ENCODE measurements around the gene HNRNPLL.

- TF ChIP-seq CTCF (IDR thresholded peaks at IDR 0.05) = no peak
- no peak for TF ChIP-seq POLR2AphosphoS5 (IDR thresholded peaks at IDR 0.05)
- TF ChIP-seq POLR2A (IDR thresholded peaks at IDR 0.05) = no peak
- TF ChIP-seq EP300 (IDR thresholded peaks at IDR 0.05) = no peak
Observed at GRCh38 chr2:38636069-38636468, 33.3 kb upstream of the HNRNPLL start.

All from gastroesophageal sphincter (tissue), 3 donors.